ENCODE data around the gene RABL6.
"Not testable (repeated sequence)": the region's sequence is repeated elsewhere in the genome, so short reads cannot be mapped to it uniquely, and the experiment has no call there.

Gene RABL6

DNA sequence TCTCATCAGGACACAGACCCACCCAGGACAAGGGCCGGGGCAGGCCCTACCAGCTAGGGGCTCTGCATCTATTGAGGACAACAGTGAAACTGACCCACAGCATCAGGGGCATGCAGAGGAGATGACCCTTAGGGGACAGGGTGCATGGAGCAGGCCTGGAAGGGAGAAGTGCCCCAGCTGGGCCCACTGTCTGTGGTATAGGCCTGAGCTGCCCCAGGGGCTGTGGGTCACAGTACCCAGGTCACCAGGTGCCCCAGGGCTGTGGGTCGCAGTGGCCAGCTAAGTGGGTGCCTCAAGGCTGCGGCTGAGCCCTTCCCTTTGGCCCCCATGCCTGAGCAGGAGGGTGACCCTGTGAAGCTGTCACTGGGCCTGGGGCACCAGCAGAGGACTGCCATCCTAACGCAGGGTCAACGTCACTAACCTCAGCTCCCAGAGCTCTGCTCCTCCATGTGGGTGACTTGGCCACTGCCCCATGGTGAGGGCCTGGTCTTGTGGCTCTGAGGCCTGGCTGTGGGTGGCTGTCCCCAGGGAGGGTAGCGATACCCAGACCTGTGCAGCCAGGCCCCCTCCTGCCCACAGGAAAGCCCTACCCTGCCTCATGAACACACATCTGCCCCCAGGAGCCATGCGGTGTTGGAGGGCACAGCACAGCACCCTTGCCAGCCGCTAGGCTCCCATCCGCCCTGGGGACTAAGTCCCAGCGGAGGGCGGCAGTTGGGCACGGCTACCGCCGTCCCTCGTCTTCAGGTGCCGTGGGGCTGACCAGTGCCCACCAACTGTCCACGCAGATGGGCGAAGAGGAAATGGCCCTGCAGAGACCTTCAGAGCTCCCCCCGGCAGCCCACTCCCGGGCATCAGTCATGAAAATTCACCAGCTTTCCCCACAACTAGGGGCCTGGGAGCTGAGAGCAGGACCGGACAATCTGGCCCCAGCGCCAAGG is 53.5 kb downstream of the RABL6 start:
- no peak for DNase-seq

DNA sequence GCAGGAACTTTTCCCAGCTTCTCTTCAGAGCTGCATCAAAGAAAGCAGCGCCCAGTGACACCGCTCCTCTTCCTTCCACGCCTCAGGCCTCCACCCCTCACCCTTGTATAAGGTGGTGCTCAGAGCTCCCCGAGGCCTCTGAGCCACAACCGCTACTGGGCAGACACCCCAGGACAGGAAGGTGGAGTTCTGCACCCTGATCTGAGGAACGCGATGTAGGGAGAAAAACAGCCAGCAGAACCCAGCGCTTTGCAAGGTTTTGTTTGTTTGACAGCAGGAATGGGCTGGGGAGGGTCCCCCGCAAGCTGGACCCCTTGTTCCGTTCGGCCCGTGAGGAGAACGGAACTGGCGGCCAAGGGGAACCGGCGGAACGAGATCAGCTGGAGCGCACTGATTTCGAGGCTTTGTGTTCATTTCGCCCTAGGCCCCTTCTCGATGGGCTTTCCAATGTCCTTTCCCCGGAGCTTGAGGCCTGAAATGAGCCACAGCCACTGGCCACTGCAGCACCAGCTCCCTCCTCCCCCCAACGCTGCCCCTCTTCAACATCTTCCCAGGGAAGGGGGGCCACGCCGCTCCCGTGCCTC is 54.2 kb downstream of the RABL6 start:
- DNase-seq = no peak

DNA sequence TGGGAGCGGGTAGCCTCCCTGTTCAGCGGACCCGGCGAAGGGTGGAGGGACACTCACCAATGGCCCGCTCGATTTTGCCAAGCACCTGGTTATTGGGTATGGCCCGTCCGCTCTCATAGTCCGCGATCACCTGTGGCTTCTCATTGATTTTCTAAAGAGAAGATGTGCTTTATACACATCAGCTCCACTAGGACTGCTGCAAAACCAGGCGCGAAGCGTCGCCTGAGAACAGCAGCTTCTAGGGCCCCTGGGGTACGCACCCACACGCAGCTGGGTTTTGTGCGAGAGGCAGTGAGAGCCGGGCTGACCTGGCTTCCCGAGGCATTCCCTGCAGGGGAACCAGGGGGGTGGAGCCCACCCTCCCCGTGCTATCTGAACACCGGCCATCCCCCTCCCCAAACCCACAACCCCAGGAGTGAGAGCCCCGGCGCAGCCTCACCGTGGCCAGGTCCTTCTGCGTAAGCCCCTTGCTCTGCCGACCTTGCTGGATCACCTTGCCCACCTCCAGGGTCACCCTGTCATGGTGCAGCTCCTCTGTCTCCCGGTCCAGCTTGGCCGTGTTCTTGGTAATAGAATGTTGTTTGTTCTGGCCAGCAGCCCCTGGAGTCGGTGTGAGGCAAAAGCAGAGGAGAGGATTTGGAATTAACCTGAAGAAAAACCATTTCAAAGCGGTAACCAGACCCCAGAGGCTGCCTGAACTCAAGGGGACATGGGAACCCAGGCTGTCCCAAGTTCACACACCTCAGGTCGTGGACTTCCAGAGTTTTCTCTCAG is 55.3 kb downstream of the RABL6 start:
- no peak for DNase-seq

DNA sequence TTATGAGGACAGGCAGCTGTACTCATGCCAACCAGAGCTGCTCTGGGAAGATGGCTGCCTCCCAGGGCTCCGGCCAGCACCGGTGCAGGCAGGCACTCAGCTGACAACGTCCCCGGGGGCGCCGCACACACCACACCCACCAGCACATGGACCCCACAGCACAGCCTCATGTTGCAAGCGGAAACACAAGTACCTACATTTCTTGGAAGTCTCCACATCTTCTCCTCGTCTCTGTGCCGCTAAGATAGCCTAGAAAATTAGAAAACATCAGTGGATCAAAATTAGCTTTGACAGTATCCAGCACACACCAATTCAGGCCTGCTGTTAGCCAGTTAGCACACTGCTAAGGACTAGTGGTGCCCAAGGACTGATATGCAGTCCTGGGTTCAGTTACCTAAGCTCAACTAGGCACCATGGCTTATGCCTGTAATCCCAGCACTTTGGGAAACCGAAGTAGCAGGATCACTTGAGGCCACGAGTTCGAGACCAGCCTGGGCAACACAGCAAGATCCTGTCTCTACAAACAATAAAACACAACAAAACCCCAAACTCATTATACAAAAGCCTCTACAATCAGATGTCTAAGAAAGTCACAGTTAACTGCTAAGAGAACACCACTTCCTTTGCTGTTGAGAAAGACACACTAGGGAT is 56.0 kb downstream of the RABL6 start:
- no peak for DNase-seq

DNA sequence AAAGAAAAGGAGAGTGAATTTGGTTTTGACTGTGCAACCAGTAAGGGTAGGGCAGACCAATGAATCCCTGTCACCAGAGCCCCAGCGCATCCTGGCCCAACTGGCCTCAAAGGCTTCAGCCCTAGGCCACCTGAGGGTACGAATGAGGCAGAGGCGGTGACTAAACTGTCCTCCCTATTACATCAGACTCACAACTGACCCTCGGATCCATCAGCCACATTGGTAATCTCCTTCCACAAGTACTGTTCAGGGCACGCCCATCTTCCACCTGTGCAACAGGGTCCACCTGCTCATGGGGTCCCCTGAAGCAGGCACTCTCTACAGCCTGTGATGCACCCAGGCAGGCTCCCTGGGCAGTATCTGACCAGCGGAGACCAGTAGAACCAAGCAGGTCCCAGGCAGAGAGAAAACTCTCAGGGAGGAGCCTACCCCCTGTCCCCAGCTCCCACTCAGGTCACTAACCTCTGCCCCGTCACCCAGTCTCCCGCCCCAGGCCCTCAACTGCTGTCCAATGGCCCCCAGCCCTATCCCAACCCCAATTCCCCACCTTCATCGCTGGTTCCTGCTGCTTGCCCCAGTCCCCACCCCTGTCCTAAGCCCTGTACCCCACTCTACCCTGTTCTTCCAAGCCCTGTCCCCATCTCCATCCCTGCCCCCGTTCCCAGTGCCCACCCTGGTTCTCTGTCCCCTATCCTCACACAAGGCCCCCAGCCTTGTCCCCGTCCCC is 57.5 kb downstream of the RABL6 start:
- no peak for DNase-seq

DNA sequence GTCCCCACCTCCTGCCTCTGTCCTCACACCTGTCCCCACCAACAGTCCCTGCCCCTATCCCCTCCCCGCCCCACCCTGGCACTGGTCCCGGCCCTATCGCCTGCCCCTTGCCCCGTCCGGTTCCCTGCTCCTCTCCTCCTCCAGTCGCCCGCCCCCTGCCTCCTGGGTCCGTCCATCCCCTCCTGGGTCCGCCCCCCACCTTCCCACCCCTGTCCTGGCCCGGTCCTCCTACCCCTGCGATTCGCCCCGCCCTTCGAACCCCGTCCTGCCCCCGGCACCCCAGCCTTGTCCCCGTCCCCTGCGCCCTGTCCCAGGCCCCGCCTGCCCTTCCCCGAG is 58.0 kb downstream of the RABL6 start:
- DNase-seq = no peak

DNA sequence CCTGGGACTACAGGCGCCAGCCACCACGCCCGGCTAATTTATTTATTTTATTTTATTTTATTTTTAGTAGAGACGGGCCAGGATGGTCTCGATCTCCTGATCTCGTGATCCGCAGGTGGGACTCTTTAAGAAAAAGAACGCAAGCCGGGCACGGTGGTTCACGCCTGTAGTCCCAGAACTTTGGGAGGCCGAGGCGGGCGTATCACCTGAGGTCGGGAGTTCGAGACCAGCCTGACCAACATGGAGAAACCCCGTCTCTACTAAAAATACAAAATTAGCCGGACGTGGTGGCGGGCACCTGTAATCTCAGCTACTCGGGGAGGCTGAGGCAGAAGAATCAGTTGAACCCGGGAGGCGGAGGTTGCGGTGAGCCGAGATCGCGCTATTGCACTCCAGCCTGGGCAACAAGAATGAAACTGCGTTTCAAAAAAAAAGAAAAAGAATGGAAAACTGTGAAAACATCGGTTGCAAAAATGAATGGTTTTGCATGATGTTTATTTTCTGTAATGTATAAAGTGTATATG is 59.2 kb downstream of the RABL6 start:
- not testable (repeated sequence) for DNase-seq

DNA sequence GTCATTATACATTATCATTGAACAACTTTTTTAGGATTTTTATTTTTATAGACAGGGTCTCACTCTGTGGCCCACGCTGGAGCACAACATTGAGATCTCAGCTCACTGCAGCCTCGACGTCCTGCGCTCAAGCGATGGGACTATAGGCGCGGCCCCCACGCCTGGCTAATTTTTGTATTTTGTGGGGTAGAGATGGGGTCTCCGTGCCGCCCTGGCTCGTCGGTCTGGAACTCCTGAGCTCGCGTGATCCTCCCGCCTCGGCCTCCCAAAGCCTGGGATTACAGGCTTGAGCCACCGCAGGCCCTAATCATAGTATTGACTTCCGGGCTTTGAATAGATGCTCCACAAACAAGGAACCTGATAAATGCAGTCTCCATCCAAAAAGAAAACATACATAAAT is 59.7 kb downstream of the RABL6 start:
- DNase-seq = no peak

DNA sequence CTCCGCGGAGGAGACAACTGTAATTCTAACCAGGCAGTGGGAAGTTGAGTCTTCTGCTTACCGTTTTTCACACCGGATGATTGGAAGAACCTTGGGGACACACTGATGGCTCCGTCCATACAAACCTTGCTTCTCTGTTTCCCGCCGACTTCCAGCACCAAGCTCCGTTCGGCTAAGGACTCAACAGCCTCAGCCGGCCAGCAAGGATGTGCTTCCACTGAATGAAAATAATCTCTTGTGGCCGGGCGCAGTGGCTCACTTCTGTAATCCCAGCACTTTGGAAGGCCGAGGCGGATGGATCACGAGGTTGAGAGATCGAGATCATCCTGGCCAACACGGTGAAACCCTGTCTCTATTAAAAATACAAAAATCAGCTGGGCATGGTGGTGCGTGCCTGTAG is 60.2 kb downstream of the RABL6 start:
- DNase-seq = no peak

DNA sequence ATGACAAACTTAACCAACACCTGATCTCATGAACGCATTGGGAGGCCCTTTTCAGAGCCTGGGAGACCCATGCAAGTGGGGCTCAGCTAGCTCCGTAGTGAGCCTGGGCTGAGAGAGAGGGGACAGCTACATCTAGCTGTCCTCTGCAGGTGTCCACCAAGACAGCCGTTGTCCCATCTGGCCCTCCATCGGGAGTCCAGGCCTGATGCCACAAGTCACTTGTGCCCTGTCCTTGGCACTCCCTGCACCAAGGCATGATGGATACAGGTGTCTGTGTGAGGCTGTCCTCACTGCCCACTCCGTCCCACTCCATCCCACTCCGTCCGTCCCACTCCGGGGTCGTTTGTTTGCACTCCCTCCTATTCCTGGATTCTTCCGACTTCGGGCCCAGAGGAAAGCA is 60.9 kb downstream of the RABL6 start:
- DNase-seq = no peak

DNA sequence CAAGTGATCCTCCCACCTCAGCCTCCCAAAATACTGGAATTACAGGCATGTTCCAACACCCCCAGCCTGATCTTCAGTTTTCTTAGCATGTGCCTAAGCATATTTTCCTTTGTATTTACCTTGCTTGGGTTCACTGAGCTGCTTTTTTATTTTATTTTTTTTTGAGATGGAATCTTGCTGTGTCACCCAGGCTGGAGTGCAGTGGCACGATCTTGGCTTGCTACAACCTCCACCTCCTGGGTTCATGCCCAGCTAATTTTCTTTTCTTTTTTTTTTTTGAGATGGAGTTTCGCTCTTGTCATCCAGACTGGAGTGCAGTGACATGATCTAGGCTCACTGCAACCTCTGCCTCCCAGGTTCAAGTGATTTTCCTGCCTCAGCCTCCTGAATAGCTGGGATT is 61.9 kb downstream of the RABL6 start:
- DNase-seq = not testable (repeated sequence)

DNA sequence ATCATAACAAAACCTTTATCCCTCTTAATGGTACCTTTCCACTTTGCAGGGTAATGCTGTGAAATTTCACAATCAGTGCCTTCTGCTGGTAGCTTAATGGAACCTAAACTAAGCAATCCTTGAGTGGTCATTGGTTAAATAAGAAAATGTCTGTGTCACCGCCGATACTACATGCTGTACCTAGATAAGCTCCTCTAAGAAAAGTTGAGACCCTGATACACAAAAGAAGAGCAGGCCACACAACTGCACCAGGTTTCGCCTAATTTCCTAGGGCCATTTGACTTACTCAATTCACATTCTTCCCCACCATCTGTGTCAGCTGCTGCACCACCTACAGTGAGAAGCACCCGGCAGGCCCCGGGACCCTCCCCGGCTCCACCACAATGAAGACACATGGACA is 67.4 kb downstream of the RABL6 start:
- DNase-seq = no peak

DNA sequence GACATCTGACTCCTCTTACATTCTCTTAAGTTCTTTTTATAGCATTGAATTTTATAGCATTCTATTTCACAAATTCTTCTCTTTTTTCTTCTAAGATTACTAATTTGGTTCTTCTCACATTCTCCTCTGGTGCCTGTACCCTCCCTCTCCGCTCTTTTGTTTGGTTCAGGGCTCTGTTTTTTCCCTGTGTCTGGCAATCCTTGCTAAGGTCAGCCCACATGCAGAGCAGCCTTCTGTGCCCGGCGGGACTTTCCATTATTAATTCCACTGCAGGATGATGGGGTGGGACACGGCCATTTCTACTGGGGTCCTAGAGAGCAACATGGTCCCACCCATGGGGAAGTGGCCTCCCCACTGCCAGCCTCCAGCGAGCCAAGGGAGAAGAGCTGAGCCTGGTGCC is 68.7 kb downstream of the RABL6 start:
- no peak for DNase-seq

DNA sequence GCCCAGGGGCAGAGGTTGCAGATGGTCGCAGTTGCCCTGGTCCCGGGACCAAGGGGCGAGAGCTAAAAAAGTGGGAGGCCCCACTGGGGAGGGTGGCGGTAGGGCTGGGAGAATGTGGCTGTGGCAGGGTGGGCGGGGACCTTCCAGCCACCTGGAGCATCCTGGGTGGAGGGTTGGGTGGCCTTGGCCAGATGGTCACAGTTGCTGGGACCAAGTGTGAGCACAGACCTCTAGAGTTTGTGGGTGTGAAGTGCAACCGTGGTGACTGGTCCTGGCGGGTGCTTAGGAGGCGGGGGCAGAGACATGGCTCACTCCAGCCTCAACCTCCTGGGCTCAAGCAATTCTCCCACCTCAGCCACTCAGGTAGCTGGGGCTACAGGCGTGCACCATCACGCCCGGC is 72.9 kb downstream of the RABL6 start:
- DNase-seq = no peak

DNA sequence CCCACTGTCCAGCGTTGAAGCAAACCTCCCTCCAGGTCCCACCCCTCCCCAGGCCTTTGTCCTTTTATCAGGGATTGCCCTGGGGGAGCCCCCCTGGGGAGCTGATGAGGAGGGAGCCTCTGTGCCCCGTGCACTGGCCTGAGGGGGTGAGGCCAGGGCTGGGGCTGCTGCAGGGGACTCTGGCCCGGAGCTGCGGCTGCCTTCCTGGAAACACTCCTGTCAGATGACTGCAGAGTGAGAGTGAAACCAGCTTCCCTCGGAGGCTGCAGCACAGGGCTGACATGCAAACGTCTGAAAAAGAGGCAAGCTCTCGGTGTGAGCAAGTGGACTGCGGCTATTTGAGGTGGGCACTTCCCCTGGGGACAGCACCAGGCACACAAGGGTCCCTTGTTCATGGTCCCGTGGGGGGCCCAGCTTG is 74.0 kb downstream of the RABL6 start:
- peak; percentile 26 to 64 for DNase-seq

DNA sequence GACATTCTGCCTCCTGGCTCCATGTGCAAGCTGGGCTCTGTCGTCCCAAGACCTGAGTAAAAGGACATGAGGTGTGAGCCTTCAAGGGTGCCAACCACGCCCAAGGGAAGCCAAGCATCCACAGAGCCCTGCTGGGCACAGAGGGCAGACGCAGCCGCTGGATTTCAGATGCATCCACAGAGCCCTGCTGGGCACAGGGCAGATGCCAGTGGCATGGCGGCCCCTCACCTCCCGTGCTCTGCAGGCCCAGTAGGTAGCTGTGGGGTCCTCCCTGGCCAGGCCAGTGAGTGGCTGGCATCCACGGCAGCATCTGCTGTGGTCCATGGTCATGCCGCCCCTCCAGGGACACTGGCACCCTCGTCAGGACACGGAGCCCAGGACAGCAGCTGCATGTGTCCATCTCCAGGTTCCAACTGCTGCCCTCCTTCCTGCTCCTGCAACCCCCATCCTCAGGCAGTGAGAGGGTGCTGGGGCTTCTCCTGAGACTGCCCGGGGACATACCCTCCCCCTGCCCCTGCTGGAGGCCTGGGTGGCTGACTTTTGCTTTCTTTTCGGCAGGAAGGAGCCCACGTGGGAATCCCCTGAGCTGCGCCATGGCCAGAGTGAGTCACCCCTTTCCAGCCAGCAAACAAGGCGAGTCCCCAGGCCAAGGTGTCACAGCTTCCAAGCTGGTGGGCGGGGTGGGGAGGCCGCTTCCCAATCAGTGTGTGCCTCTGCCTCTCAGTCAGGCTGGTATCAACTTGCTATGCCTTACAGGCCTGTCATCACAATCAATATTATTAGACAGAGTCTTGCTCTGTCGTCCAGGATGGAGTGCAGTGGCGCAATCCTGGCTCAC is 74.6 kb downstream of the RABL6 start:
- DNase-seq = peak; percentile 78 to 91

DNA sequence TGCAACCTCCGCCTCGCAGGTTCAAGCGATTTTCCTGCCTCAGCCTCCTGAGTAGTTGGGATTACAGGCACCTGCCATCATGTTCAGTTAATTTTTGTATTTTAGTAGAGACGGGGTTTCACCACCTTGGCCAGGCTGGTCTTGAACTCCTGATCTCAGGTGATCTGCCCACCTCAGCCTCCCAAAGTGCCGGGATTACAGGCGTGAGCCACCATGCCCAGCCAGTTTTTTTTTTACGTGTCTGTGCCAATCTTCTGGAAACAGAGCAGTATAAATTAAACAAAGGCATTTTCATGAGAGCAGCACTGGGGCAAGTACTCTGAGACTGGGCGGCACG is 75.2 kb downstream of the RABL6 start:
- not testable (repeated sequence) for DNase-seq

DNA sequence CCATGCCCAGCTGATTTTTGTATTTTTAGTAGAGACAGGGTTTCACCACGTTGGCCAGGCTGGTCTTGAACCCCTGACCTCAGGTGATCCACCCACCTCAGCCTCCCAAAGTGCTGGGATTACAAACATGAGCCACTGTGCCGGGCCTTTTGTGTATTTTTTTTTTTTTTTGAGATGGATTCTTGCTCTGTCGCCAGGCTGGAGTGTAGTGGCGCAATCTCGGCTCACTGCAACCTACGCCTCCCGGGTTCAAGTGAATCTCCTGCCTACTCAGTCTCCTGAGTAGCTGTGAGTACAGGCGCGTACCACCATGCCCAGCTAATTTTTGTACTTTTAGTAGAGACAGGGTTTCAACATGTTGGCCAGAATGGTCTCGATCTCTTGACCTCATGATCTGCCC is 75.9 kb downstream of the RABL6 start:
- DNase-seq = not testable (repeated sequence)

DNA sequence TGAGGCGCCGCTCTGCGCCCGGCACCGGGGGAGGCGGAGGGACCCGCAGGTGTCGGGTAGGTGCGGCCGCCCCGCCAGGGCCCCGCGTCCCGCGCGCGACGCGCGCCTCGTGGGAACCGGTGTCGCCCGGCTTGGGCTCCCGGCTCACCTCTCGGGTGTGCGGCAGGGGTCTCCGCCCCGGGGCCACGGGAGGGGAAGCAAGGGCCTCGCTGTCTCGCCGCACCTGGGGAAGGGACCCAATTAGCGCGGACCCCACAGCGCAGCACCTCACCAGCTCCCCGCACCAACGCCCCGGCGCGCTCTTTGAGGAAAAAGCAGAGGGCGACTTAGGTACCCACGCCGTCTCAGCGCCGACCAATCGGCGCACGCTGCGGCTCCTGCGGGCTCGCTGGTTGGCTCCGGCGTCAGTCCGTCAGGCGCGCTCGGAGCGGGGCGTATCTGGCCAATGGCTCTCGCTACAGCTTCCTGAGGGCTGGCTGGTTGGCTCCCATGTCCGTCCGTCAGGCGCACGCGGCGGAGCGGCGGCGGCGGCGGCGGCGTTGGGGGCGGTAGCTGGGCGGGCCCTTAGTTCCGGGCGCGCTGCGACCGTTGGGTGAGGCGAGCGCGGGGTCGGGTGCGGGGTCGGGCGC is 78.3 kb downstream of the RABL6 start, which contains the start of gene TRAF2:
TSS of gene TRAF2 (plus strand) at position 567 of the 629 bp plus-strand sequence. CDS start 12,225 bp downstream, outside the sequence.
- peak; percentile 97 to 98 for DNase-seq

Measured in CD4-positive, alpha-beta T cell treated with Interferon alpha-2 for 1 hour (primary cell).